Central memory CD8-positive, alpha-beta T cell (primary cell): ENCODE results near the gene VPS26B.

ENCODE experiments used
- ATAC-seq: fragments of 150-1000 bp; cut with Tn5 transposase; replicated peaks from 2 replicates; pipeline ENCODE4 v1.10.0; 2022; ENCODE audit warnings: mild to moderate bottlenecking, moderate FRiP score, moderate number of reproducible peaks; ENCODE audit not compliant: poor library complexity, severe bottlenecking; ENCODE audit errors: extremely low read depth
- DNase-seq, 2 donors: peaks; one replicate each; pipeline ENCODE4 v3.0.0; 2021; ENCODE audit warnings: low spot score in 2 of 2
- H3K27ac Mint-ChIP-seq: one replicate; pipeline ENCODE4 v1.8.0; 2022; ENCODE audit warnings: low read depth, mild to moderate bottlenecking, moderate library complexity, mixed read lengths
- H3K27me3 Mint-ChIP-seq: one replicate; pipeline ENCODE4 v1.8.0; 2022; ENCODE audit warnings: mixed read lengths
- H3K36me3 Mint-ChIP-seq: one replicate; pipeline ENCODE4 v1.8.0; 2022; ENCODE audit warnings: mild to moderate bottlenecking, moderate library complexity, mixed read lengths; ENCODE audit not compliant: insufficient read depth
- H3K4me1 Mint-ChIP-seq: one replicate; pipeline ENCODE4 v1.8.0; 2022; ENCODE audit warnings: mixed read lengths
- H3K4me3 Mint-ChIP-seq: one replicate; pipeline ENCODE4 v1.8.0; 2022; ENCODE audit warnings: mild to moderate bottlenecking, moderate library complexity, mixed read lengths
- H3K9me3 Mint-ChIP-seq: one replicate; pipeline ENCODE4 v1.8.0; 2022; ENCODE audit warnings: mixed read lengths

Gene VPS26B

DNA sequence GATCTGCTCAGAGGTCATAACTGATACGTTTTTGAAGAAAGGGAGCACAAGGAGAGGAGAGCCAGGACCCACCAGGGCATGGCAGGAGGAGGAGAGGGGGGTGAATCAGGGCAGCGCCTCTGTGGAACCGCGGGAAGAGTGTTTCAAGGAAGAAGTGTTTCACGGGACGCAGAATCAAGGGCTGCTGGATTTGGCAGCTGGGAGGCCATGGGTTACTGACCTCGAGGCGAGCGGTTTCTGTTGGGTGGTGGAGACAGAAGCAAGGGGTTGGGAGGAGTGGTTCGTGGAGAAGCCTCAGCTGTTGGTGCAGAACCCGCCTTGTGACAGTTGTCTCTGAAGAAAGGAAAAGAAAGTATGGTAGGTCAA is 13.1 kb downstream of the VPS26B start:
- no peak overlapping the region for H3K4me3 Mint-ChIP-seq
- no peaks in the 10 kb centered on the region for H3K9me3 Mint-ChIP-seq
- H3K36me3 Mint-ChIP-seq: peaks cover 26% of the 10 kb centered on the region
- no peak for ATAC-seq
- peak overlapping the region; percentile 42 for H3K27ac Mint-ChIP-seq
- no peaks in the 10 kb centered on the region for H3K27me3 Mint-ChIP-seq
- H3K4me1 Mint-ChIP-seq: peaks cover 6% of the 10 kb centered on the region
- no peak for DNase-seq

DNA sequence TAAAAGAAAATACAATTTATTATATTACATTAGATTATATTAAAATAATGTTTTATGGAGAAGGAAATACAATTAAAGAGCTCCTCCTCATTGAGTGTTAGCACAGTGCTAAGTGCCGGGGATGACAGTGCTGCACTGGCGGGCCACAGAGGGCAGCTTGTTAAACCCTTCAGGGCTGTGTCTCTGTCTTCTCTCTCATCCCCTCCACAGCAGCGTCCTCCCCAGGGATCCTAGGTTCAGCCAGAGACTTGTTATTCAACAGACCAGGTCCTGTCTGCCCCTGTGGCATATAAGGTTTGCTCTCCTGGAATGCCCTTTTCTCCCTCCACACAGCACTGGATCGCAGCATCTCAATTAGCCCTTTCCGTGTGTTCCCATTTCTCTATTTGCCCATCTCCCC is 14.5 kb downstream of the VPS26B start:
- Mint-ChIP-seq H3K4me1 (no peaks in the 10 kb centered on the region), H3K27me3 (no peaks in the 10 kb centered on the region), H3K27ac (no peak overlapping the region), H3K36me3 (peaks cover 27% of the 10 kb centered on the region), H3K9me3 (no peaks in the 10 kb centered on the region), H3K4me3 (no peak overlapping the region)
- no peak for ATAC-seq
- no peak for DNase-seq

DNA sequence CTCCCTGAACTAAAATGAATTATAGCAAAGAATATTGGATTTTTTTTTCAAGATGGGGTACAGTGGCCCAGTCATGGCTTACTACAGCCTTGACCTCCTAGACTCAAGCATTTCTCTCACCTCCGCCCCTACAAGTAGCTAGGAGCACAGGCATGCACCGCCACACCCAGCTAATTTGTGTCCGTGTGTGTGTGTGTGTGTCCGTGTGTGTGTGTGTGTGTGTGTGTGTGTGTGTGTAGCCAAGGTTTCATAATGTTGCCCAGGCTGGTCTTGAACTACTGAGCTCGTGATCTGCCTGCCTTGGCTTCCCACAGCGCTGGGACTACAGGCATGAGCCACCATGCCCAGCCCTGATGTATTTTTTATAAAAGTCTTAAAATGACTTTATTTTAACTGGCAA is 16.1 kb downstream of the VPS26B start:
- no peak overlapping the region for H3K27ac Mint-ChIP-seq
- no peaks in the 10 kb centered on the region for H3K27me3 Mint-ChIP-seq
- no peak overlapping the region for H3K4me3 Mint-ChIP-seq

DNA sequence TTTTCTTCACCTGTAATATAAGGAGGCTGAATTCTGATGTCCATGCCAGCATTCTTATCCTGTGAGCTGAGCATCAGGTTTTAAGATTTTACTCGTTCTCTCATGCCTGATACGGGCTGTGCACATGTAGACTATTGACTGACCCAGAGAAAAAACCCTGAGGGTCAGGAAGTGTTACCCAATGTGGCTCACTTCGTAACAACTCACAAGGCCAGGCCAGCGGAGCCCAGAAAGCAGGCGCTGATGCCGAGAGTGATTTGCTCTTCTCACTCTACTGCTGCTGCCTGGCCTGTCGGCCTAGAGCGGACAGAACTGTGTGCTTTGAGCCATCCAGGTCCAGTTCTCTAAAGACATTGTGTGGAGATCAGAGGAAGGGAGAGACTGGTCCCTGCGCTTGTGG is 17.9 kb downstream of the VPS26B start:
- no peak for ATAC-seq

More for the DNA sequence above, 16.1 kb downstream of the VPS26B start:
- DNase-seq (no peak), ATAC-seq (no peak)
- Mint-ChIP-seq H3K9me3 (no peaks in the 10 kb centered on the region), H3K4me1 (no peaks in the 10 kb centered on the region), H3K36me3 (peaks cover 20% of the 10 kb centered on the region)

DNA sequence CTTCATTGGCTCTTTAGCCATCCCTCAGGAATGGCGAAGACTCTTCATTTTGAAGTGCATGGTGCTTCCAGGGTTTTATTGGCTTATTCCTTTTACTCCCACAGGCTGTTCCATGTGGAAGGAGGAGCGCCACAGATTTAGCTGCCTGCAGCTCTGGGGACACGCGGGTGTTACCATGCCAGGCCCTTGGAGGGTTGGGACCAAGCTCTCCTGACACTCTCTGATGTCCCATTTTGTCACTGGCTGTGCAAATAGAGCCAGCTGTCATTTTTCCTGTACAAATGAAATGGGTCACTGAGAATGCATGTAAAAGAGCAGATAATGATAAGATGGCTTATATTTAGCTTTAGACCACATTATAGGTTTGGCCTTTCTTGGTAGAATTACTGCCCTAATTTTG is 19.4 kb downstream of the VPS26B start:
- ATAC-seq (no peak), DNase-seq (no peak)
- H3K9me3 Mint-ChIP-seq: no peaks in the 10 kb centered on the region
- peaks cover 28% of the 10 kb centered on the region for H3K36me3 Mint-ChIP-seq
- H3K27ac Mint-ChIP-seq: no peak overlapping the region
- H3K27me3 Mint-ChIP-seq: no peaks in the 10 kb centered on the region
- peaks cover under 1% of the 10 kb centered on the region for H3K4me1 Mint-ChIP-seq
- no peak overlapping the region for H3K4me3 Mint-ChIP-seq

More for the DNA sequence above, 17.9 kb downstream of the VPS26B start:
- H3K27me3 Mint-ChIP-seq: no peaks in the 10 kb centered on the region
- no peak overlapping the region for H3K4me3 Mint-ChIP-seq
- H3K27ac Mint-ChIP-seq: peak overlapping the region; percentile 26
- no peak for DNase-seq
- no peaks in the 10 kb centered on the region for H3K4me1 Mint-ChIP-seq
- peaks cover 24% of the 10 kb centered on the region for H3K36me3 Mint-ChIP-seq
- no peaks in the 10 kb centered on the region for H3K9me3 Mint-ChIP-seq

DNA sequence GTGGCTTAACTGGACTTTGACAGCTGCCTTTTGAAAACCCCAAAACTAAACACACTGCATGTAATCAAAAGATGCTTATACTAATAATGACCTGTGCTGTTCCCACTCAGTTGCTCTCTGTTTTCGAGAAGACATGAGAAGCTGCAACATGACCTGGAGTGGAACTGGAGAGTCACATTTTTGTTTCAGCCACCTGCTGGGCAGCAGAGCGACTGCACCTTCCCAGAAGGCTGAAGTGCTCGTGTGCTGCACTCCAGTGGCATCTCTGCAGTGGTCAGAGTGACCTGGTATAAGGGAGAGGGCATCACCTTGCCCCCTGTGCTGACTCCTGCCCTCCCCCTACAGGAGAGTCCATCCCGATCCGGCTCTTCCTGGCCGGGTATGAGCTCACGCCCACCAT is 20.1 kb downstream of the VPS26B start:
- no peak overlapping the region for H3K4me3 Mint-ChIP-seq
- H3K36me3 Mint-ChIP-seq: peaks cover 34% of the 10 kb centered on the region
- ATAC-seq: peak; percentile 19
- H3K27ac Mint-ChIP-seq: no peak overlapping the region
- no peaks in the 10 kb centered on the region for H3K9me3 Mint-ChIP-seq
- DNase-seq: no peak
- no peaks in the 10 kb centered on the region for H3K27me3 Mint-ChIP-seq
- peaks cover 5% of the 10 kb centered on the region for H3K4me1 Mint-ChIP-seq

DNA sequence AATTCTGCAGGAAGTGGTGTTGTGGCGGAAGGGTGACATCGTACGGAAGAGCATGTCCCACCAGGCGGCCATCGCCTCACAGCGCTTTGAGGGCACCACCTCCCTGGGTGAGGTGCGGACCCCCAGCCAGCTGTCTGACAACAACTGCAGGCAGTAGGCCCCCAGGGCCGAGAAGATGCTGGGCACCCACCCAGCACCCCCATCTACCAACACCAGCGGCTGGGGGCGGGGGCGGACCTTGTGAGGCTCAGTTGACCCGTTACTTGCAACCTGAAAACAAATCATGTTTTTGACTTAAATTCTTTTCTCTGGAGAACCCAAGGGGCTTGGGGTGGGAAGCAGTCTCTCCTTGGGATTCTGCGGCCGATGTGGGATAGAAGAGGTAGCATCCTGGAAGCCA is 21.0 kb downstream of the VPS26B start:
- ATAC-seq (no peak), DNase-seq (no peak)
- Mint-ChIP-seq H3K27me3 (no peaks in the 10 kb centered on the region), H3K27ac (no peak overlapping the region), H3K4me3 (no peak overlapping the region), H3K36me3 (peaks cover 34% of the 10 kb centered on the region), H3K9me3 (no peaks in the 10 kb centered on the region), H3K4me1 (peaks cover 5% of the 10 kb centered on the region)

DNA sequence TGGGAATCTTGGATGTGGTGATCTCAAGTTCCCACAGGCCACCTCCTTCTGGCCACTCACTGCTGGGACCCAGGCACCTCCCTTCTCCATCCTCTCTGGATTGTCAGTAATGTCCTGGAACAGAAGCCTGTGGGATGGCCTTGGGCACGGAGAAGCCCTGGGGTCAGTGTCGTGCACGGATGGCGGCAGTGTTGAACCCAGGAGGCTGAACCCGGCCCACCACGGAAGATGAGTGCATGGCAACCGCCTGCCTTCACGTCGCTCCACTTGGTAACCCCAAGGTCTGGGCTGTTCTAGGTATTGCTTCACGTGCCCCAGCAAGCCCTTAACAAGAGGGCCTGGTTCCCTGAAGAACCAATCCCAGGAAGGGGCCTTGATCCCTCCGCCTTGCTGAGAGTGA is 21.6 kb downstream of the VPS26B start:
- Mint-ChIP-seq H3K9me3 (no peaks in the 10 kb centered on the region), H3K4me3 (no peak overlapping the region), H3K4me1 (peaks cover 5% of the 10 kb centered on the region), H3K27ac (no peak overlapping the region), H3K27me3 (no peaks in the 10 kb centered on the region), H3K36me3 (peaks cover 31% of the 10 kb centered on the region)
- no peak for DNase-seq
- ATAC-seq: no peak

DNA sequence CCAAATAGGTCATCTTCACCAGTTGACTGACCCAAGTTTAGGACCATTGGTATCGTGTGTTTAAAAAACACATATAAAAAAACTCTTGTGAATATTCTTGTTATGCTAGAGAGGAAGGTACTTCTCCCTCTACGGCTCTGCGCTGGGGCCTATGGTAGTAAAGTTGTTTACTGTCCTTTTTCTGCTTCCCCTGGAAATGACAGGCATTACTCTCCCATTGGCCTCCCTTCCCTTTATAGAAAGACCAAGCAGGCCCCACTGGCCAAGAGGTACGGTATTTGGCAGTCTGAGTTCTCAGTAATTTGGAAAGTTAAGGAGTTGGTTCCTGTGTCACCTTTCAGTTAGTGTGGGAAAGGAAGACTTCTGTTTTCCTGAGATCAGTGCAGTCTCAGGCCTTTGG is 22.2 kb downstream of the VPS26B start:
- DNase-seq (no peak), ATAC-seq (no peak)
- Mint-ChIP-seq H3K4me1 (peaks cover 6% of the 10 kb centered on the region), H3K9me3 (no peaks in the 10 kb centered on the region), H3K36me3 (peaks cover 31% of the 10 kb centered on the region), H3K4me3 (no peak overlapping the region), H3K27me3 (no peaks in the 10 kb centered on the region), H3K27ac (no peak overlapping the region)

DNA sequence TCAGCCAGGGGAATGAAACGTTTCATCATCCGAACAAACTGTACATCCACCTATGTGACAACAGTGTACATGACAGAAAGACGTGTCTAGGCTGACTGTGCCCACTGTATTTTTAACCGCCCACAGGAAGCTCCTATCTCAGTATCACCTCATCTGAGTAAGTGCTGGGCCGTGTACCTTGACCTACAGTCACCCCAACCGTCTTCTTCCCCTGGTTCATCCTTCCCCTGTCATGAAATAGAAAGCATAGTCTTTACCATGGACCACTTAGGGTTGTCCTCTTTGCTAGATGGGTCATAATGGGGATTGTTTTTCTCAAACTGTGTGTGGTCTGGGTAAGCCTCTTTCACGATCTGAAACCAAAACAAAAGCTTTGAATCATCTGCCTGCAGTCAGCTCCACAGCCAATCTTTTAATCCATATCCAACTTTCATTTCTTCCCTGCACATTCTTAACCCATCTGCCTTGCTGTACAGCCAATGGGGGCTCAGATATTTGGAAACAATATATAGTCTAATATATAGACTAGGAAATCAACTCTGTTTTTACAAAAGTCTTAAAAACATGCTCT is 24.5 kb downstream of the VPS26B start:
- DNase-seq (no peak), ATAC-seq (no peak)
- Mint-ChIP-seq H3K4me1 (peaks cover 28% of the 10 kb centered on the region), H3K4me3 (no peak overlapping the region), H3K9me3 (no peaks in the 10 kb centered on the region), H3K27ac (no peak overlapping the region), H3K27me3 (no peaks in the 10 kb centered on the region), H3K36me3 (peaks cover 31% of the 10 kb centered on the region)

DNA sequence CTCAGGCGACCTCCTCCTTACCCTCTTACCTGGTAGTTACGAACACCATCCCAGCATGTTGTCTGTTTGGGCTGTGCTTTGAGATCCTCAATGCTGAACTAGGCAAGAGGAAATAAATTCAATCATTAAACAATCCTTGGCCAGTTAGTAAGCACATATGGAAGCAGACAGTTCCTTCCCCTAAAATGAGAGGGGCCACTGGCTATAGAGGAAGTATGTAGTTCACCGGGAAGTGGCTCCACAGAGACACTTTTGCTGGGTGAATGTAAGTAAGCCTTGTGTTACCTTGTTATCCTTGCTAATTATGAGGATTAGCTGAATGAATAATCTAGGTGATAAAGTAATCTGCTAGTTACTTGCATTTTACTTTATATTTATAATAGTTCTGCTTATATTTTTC is 25.8 kb downstream of the VPS26B start:
- no peaks in the 10 kb centered on the region for H3K27me3 Mint-ChIP-seq
- H3K4me1 Mint-ChIP-seq: peaks cover 37% of the 10 kb centered on the region
- DNase-seq: no peak
- H3K27ac Mint-ChIP-seq: no peak overlapping the region
- no peak overlapping the region for H3K4me3 Mint-ChIP-seq
- no peak for ATAC-seq
- H3K9me3 Mint-ChIP-seq: no peaks in the 10 kb centered on the region
- H3K36me3 Mint-ChIP-seq: peaks cover 31% of the 10 kb centered on the region

DNA sequence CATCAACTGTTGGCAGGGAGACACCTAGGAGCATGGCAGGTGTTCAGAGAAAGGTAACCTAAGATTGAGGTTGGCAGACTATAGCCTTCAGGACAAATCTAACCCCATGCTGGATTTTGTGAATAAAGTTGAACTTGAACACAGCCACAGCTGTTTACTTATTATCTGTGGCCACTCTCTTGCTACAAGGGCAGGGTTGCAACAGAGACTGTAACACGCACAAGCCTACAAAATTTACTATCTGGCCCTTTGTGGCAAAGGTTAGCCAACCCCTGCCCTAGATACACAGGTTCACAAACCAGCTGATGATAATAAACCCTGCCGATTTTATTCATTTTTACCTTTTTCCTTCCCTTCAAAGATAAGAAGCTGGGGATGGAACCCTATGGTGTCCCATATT is 26.2 kb downstream of the VPS26B start:
- peaks cover 31% of the 10 kb centered on the region for H3K36me3 Mint-ChIP-seq
- H3K4me1 Mint-ChIP-seq: peaks cover 37% of the 10 kb centered on the region
- H3K27me3 Mint-ChIP-seq: no peaks in the 10 kb centered on the region
- no peak for ATAC-seq
- H3K4me3 Mint-ChIP-seq: no peak overlapping the region
- no peak overlapping the region for H3K27ac Mint-ChIP-seq
- H3K9me3 Mint-ChIP-seq: no peaks in the 10 kb centered on the region
- DNase-seq: no peak

DNA sequence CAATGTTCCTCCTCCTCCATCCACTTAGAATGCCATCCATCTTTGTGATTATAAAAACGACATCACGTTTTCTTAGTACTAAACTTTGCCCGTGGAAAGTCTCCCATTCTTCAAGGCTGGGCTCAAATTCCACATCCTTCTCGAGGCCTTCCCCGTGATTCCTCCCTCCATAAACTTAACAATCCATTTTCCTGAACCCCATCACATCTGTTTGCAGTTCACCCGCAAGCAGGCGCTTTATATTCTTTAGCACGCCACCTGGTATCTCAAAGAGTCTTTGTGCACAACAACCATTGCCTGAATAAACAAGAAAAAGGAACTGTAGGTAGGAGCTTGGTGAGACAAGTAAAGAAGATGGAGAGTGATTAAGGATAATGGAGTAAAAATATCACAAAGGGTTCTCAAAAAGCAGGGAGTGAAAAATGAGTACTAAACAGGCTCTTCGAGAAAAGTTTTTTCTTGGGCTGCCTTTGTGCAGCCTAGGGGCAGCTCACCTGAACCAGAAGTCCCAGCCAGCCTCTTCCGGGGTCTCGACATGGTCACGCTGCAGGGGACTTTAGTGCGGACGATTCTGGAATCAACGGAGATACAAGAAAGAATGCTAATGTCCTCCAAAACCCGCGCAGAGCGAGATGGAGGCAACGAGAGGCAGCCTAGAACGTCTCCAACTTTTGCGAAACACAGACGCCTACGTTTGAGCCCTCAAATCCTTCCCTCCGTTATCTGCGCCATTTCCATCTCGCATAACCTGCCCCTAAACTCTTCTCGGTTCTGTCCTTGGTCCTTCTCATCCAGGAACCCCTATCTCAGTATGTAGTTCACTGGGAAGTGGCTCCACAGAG is 28.1 kb downstream of the VPS26B start:
- Mint-ChIP-seq H3K27me3 (no peaks in the 10 kb centered on the region), H3K36me3 (peaks cover 29% of the 10 kb centered on the region), H3K4me1 (peaks cover 37% of the 10 kb centered on the region), H3K27ac (peak overlapping the region; percentile 10), H3K9me3 (no peaks in the 10 kb centered on the region), H3K4me3 (peak overlapping the region; percentile 97)
- peak; percentile 12 for ATAC-seq
- DNase-seq: no peak
